Glutamatergic neuron (in vitro differentiated cells): Measurements from ENCODE around the gene ATP13A3. TPM values are rescaled to one million over a fixed set of nuclear protein-coding genes. Genes with fewer than 3 reads are reported as not detected.

Experiments used
- DNase-seq: peaks from one replicate; pipeline ENCODE4 v3.0.0; 2022
- H3K27ac Mint-ChIP-seq: one replicate; pipeline ENCODE4 v1.8.0; 2020; ENCODE audit warnings: mild to moderate bottlenecking, mixed read lengths, inconsistent platforms; ENCODE audit not compliant: unreplicated experiment
- H3K27me3 Mint-ChIP-seq: one replicate; pipeline ENCODE4 v1.8.0; 2020; ENCODE audit warnings: mild to moderate bottlenecking, moderate library complexity, mixed read lengths, inconsistent platforms; ENCODE audit not compliant: unreplicated experiment
- H3K36me3 Mint-ChIP-seq: one replicate; pipeline ENCODE4 v1.8.0; 2020; ENCODE audit warnings: mild to moderate bottlenecking, mixed read lengths, inconsistent platforms; ENCODE audit not compliant: unreplicated experiment
- H3K4me1 Mint-ChIP-seq: one replicate; pipeline ENCODE4 v1.8.0; 2020; ENCODE audit warnings: mild to moderate bottlenecking, low read depth, mixed read lengths, inconsistent platforms; ENCODE audit not compliant: unreplicated experiment
- H3K4me3 Mint-ChIP-seq: one replicate; pipeline ENCODE4 v1.8.0; 2020; ENCODE audit warnings: mild to moderate bottlenecking, mixed read lengths, inconsistent platforms; ENCODE audit not compliant: unreplicated experiment
- H3K9me3 Mint-ChIP-seq: one replicate; pipeline ENCODE4 v1.8.0; 2020; ENCODE audit warnings: mild to moderate bottlenecking, moderate library complexity, mixed read lengths, inconsistent platforms; ENCODE audit not compliant: unreplicated experiment
- total RNA-seq: library from RNA; stranded (reverse); fragmentation: NEBNext Ultra II Directional; extraction: Animal tissue kit (Norgen Biotek cat#: 25700); gene quantifications from one replicate; pipeline ENCODE4 v1.2.1, GENCODE V29; 2021; ENCODE audit not compliant: unreplicated experiment
- TF ChIP-seq, protein P1 (sequence below): fragments of 200-600 bp; sonication (generic); IDR thresholded peaks from one replicate; pipeline ENCODE4 v1.5.0; 2021; ENCODE audit not compliant: partially characterized antibody, unreplicated experiment

Gene ATP13A3
- total RNA-seq, 1 donor from 2014 or later = 41.6 TPM

- Mint-ChIP-seq H3K4me3 (no peak overlapping the region), H3K4me1 (peaks cover 9% of the 10 kb centered on the region), H3K9me3 (no peaks in the 10 kb centered on the region), H3K27ac (no peak overlapping the region), H3K36me3 (no peaks in the 10 kb centered on the region), H3K27me3 (peaks cover 7% of the 10 kb centered on the region)
- TF ChIP-seq, protein P1, sequence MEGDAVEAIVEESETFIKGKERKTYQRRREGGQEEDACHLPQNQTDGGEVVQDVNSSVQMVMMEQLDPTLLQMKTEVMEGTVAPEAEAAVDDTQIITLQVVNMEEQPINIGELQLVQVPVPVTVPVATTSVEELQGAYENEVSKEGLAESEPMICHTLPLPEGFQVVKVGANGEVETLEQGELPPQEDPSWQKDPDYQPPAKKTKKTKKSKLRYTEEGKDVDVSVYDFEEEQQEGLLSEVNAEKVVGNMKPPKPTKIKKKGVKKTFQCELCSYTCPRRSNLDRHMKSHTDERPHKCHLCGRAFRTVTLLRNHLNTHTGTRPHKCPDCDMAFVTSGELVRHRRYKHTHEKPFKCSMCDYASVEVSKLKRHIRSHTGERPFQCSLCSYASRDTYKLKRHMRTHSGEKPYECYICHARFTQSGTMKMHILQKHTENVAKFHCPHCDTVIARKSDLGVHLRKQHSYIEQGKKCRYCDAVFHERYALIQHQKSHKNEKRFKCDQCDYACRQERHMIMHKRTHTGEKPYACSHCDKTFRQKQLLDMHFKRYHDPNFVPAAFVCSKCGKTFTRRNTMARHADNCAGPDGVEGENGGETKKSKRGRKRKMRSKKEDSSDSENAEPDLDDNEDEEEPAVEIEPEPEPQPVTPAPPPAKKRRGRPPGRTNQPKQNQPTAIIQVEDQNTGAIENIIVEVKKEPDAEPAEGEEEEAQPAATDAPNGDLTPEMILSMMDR = no peak
- DNase-seq = no peak
These were observed 104.5 kb downstream of the ATP13A3 start for GRCh38 chr3:194382196-194382891.

DNA sequence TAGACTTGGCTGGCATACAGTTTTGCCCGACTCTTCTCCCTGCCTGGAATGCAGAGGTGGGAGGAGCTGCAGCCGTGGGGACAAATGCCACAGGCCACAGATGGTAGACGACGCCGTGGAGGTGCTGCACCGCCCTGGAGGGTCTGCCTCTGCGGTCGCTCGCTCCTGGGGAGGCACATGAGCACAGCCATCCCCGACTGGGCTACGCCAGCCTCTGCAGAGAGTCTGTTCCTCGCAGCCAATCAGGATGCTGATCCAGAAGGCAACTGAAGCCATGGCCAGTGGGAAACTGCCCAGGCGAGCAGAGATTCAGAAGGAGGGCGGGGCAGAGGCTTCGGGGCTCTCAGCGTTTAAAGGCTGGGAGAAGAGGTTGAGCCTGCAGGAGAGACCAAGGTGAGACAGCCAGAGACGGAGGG is 105.3 kb downstream of the ATP13A3 start:
- TF ChIP-seq, protein P1 = no peak
- Mint-ChIP-seq H3K4me3 (no peak overlapping the region), H3K9me3 (no peaks in the 10 kb centered on the region), H3K27me3 (peaks cover 3% of the 10 kb centered on the region), H3K4me1 (peaks cover 9% of the 10 kb centered on the region), H3K36me3 (no peaks in the 10 kb centered on the region), H3K27ac (no peak overlapping the region)
- no peak for DNase-seq

GRCh38 chr3:194380326-194380725 is 106.5 kb downstream of the ATP13A3 start:
- Mint-ChIP-seq H3K36me3 (no peaks in the 10 kb centered on the region), H3K27ac (no peak overlapping the region), H3K4me3 (no peak overlapping the region), H3K4me1 (peaks cover 14% of the 10 kb centered on the region), H3K27me3 (no peaks in the 10 kb centered on the region), H3K9me3 (no peaks in the 10 kb centered on the region)
- TF ChIP-seq, protein P1 = no peak
- DNase-seq = no peak

DNA sequence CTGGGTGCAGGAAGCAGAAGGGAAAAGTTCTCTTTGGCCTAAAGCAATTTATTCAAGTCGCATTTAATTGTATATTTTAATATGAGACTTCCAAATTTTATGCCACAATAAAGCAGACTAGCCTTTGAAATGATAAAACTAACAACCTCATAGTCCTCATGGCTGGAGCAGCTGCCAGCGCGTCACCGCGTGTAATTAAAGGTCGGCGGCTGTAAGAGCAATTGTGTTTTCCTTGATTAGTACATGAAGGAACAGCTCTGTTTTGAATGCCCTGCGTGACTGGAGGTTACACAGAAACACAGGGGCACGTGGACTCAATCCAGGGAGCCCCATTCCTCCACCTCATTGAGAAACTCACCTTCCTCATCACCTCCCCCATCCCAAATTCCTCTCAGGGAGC is 107.2 kb downstream of the ATP13A3 start:
- H3K4me3 Mint-ChIP-seq = no peak overlapping the region
- peaks cover 18% of the 10 kb centered on the region for H3K4me1 Mint-ChIP-seq

GRCh38 chr3:194379231-194379630 is 107.6 kb downstream of the ATP13A3 start:
- no peak overlapping the region for H3K27ac Mint-ChIP-seq
- TF ChIP-seq, protein P1 = no peak

More for the DNA sequence above, 107.2 kb downstream of the ATP13A3 start:
- Mint-ChIP-seq H3K27me3 (no peaks in the 10 kb centered on the region), H3K9me3 (no peaks in the 10 kb centered on the region), H3K36me3 (no peaks in the 10 kb centered on the region), H3K27ac (no peak overlapping the region)
- TF ChIP-seq, protein P1 = no peak
- no peak for DNase-seq

More at GRCh38 chr3:194379231-194379630, 107.6 kb downstream of the ATP13A3 start:
- no peaks in the 10 kb centered on the region for H3K9me3 Mint-ChIP-seq
- H3K4me1 Mint-ChIP-seq = peaks cover 20% of the 10 kb centered on the region
- no peak for DNase-seq
- no peak overlapping the region for H3K4me3 Mint-ChIP-seq
- H3K27me3 Mint-ChIP-seq = no peaks in the 10 kb centered on the region
- H3K36me3 Mint-ChIP-seq = no peaks in the 10 kb centered on the region
